Parathyroid adenoma (tissue), 2 donors: Measurements from ENCODE around the gene FBN2.

Experiments
- H2AFZ ChIP-seq: fragments of 300-600 bp; sonication (generic); one replicate; pipeline ENCODE4 v1.7.0; 2017; ENCODE audit warnings: antibody characterized with exemption, mild to moderate bottlenecking
- H3K27ac ChIP-seq: fragments of 300-600 bp; sonication (generic); one replicate; pipeline ENCODE4 v1.7.0; 2017
- H3K27me3 ChIP-seq: fragments of 300-600 bp; sonication (generic); one replicate; pipeline ENCODE4 v1.7.0; 2017; ENCODE audit warnings: low read length; ENCODE audit not compliant: control insufficient read depth, insufficient read depth
- H3K36me3 ChIP-seq: fragments of 300-600 bp; sonication (generic); one replicate; pipeline ENCODE4 v1.7.0; 2017; ENCODE audit warnings: low read length; ENCODE audit not compliant: control insufficient read depth, insufficient read depth
- H3K4me1 ChIP-seq: fragments of 300-600 bp; sonication (generic); one replicate; pipeline ENCODE4 v1.7.0; 2017; ENCODE audit warnings: control low read depth
- H3K4me2 ChIP-seq: fragments of 300-600 bp; sonication (generic); one replicate; pipeline ENCODE4 v1.7.0; 2017; ENCODE audit warnings: low read length
- H3K4me3 ChIP-seq: fragments of 300-600 bp; sonication (generic); one replicate; pipeline ENCODE4 v1.7.0; 2017; ENCODE audit warnings: low read depth, low read length
- H3K79me2 ChIP-seq: fragments of 300-600 bp; sonication (generic); one replicate; pipeline ENCODE4 v1.7.0; 2017; ENCODE audit warnings: control low read depth
- H3K9ac ChIP-seq: fragments of 300-600 bp; sonication (generic); one replicate; pipeline ENCODE4 v1.7.0; 2017; ENCODE audit warnings: mild to moderate bottlenecking
- H3K9me3 ChIP-seq: fragments of 300-600 bp; sonication (generic); one replicate; pipeline ENCODE4 v1.7.0; 2017; ENCODE audit warnings: low read length; ENCODE audit not compliant: control insufficient read depth
- TF ChIP-seq, protein P1 (sequence below): fragments of 300-600 bp; sonication (generic); IDR thresholded peaks from one replicate; pipeline ENCODE4 v1.7.0; 2017; ENCODE audit warnings: antibody characterized with exemption, mild to moderate bottlenecking
- donor health status: primary hyperparathyroidism.

FBN2 gene

DNA sequence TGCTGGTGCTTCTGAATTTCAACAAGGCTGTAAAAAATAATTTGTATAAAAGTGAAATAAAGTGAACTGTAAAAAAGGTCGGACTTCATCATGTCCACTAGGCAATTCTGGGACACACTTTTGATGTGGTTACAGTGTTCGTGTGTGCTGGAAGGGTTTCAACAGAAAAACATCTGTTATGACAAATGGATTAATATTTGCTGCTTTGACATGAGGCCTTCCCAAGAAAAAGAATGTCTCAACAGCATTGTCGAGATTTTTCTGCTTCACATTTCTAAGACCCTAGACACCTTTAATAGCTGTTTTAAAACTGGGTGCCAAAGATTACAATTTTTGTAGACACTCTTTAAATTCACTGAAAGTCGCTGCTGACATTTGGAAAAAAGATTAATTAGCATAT is 237.9 kb downstream of the FBN2 start:
- no peaks in the 10 kb centered on the region for H3K79me2 ChIP-seq
- H2AFZ ChIP-seq = no peak overlapping the region
- TF ChIP-seq, protein P1, sequence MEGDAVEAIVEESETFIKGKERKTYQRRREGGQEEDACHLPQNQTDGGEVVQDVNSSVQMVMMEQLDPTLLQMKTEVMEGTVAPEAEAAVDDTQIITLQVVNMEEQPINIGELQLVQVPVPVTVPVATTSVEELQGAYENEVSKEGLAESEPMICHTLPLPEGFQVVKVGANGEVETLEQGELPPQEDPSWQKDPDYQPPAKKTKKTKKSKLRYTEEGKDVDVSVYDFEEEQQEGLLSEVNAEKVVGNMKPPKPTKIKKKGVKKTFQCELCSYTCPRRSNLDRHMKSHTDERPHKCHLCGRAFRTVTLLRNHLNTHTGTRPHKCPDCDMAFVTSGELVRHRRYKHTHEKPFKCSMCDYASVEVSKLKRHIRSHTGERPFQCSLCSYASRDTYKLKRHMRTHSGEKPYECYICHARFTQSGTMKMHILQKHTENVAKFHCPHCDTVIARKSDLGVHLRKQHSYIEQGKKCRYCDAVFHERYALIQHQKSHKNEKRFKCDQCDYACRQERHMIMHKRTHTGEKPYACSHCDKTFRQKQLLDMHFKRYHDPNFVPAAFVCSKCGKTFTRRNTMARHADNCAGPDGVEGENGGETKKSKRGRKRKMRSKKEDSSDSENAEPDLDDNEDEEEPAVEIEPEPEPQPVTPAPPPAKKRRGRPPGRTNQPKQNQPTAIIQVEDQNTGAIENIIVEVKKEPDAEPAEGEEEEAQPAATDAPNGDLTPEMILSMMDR = no peak
- H3K9me3 ChIP-seq = no peaks in the 10 kb centered on the region
- no peaks in the 10 kb centered on the region for H3K36me3 ChIP-seq
- no peak overlapping the region for H3K9ac ChIP-seq
- no peaks in the 10 kb centered on the region for H3K4me1 ChIP-seq
- no peak overlapping the region for H3K4me3 ChIP-seq
- H3K27me3 ChIP-seq = no peaks in the 10 kb centered on the region
- H3K4me2 ChIP-seq = no peak overlapping the region
- no peak overlapping the region for H3K27ac ChIP-seq

GRCh38 chr5:128290152-128290858 is 247.7 kb downstream of the FBN2 start:
- no peaks in the 10 kb centered on the region for H3K9me3 ChIP-seq
- H3K36me3 ChIP-seq = no peaks in the 10 kb centered on the region
- H3K4me1 ChIP-seq = no peaks in the 10 kb centered on the region
- H3K4me3 ChIP-seq = no peak overlapping the region
- no peak overlapping the region for H3K9ac ChIP-seq
- H2AFZ ChIP-seq = no peak overlapping the region
- no peaks in the 10 kb centered on the region for H3K79me2 ChIP-seq
- TF ChIP-seq, protein P1 = no peak
- H3K4me2 ChIP-seq = no peak overlapping the region
- H3K27me3 ChIP-seq = no peaks in the 10 kb centered on the region
- no peak overlapping the region for H3K27ac ChIP-seq

- TF ChIP-seq, protein P1 = no peak
- H3K9ac ChIP-seq = no peak overlapping the region
Measured at GRCh38 chr5:128287740-128288139, 250.3 kb downstream of the FBN2 start.

DNA sequence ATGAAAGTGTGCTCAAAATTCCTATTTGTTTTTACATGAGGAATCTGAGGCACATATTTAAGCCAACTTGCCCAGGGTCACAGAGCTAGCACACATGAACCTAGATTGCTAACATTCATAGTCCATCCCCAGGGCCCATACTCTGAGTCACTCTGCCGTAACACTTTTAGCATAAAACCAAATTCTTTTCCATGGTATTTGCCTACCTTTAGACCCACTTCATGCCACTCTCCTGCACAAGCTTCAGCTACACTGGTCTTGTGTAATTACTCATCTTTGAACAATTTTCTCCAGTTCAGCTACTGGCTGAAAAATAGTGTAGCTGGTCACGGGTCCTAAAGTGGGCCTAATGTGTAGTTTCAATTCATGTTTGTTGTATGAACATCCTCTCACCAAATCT is 253.8 kb downstream of the FBN2 start:
- Histone ChIP-seq H3K27me3 (no peaks in the 10 kb centered on the region), H3K79me2 (no peaks in the 10 kb centered on the region), H3K27ac (no peak overlapping the region), H3K4me3 (no peak overlapping the region), H2AFZ (no peak overlapping the region), H3K4me2 (no peak overlapping the region), H3K4me1 (no peaks in the 10 kb centered on the region), H3K9ac (no peak overlapping the region), H3K36me3 (no peaks in the 10 kb centered on the region), H3K9me3 (no peaks in the 10 kb centered on the region)
- TF ChIP-seq, protein P1 = no peak

More at GRCh38 chr5:128287740-128288139, 250.3 kb downstream of the FBN2 start:
- H3K4me2 ChIP-seq = no peak overlapping the region
- no peak overlapping the region for H3K4me3 ChIP-seq
- H3K27me3 ChIP-seq = no peaks in the 10 kb centered on the region
- no peaks in the 10 kb centered on the region for H3K9me3 ChIP-seq
- H3K79me2 ChIP-seq = no peaks in the 10 kb centered on the region
- H2AFZ ChIP-seq = no peak overlapping the region
- H3K4me1 ChIP-seq = no peaks in the 10 kb centered on the region
- H3K27ac ChIP-seq = no peak overlapping the region
- H3K36me3 ChIP-seq = no peaks in the 10 kb centered on the region

- Histone ChIP-seq H3K9me3 (no peaks in the 10 kb centered on the region), H3K4me2 (no peak overlapping the region), H3K27me3 (no peaks in the 10 kb centered on the region), H3K9ac (no peak overlapping the region), H3K36me3 (no peaks in the 10 kb centered on the region), H3K4me1 (no peaks in the 10 kb centered on the region), H3K4me3 (no peak overlapping the region), H3K27ac (no peak overlapping the region), H2AFZ (no peak overlapping the region), H3K79me2 (no peaks in the 10 kb centered on the region)
- TF ChIP-seq, protein P1 = no peak
Measured at GRCh38 chr5:128279345-128279744, 258.7 kb downstream of the FBN2 start.
